ENCODE measurements around the gene SIK2. TPM values are rescaled to one million over a fixed set of nuclear protein-coding genes. Genes with fewer than 3 reads are reported as not detected.
"Not testable (repeated sequence)": the region's sequence is repeated elsewhere in the genome, so short reads cannot be mapped to it uniquely, and the experiment has no call there.

Gene SIK2
- polyA plus RNA-seq, 12 donors = 20.2 to 29.0 (median 24.2) TPM; not detected in 1

DNA sequence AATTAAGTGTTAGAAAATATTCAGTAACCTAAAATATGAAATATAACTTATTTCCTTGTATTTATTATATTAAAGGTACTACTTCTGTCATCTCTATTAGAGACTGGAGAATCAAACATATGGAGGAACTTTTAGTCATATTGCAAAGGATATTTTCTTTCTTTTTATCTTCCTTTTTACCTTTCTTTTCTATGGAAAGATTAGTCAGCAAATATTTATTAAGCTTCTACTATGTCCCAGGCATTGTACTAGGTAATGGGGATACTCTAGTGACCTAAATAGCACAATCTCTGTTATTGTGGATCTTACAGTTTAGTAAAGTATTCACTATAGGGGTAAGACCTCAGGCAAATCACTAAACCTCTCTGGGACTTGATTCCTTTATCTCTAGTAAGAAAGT, 18.3 kb downstream of the SIK2 start:
- DNase-seq = no peak

DNA sequence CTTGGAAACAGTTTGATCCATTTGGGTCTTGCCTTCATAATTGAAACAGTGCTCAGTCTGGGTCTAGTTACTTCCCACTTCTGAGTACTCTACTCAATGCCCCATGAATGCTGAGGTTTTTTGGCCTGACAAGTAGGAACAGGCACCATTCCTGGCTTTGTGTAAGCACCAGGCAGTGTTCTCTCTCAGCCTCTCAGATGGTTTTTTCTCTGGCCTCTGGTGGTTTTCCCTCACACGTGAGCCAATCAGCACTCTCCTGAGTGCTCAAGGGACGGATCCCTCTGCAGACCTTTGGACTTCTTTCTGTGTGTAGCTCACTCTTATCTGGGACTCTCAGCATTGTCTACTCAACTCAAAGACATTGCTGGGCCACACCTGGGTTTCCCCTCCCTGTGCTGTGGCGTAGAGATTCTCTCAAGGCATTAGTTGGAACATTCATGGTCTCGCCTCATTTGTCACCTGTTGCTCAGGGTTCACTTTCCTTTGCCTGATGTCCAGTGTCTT, 21.3 kb downstream of the SIK2 start:
- DNase-seq = no peak

DNA sequence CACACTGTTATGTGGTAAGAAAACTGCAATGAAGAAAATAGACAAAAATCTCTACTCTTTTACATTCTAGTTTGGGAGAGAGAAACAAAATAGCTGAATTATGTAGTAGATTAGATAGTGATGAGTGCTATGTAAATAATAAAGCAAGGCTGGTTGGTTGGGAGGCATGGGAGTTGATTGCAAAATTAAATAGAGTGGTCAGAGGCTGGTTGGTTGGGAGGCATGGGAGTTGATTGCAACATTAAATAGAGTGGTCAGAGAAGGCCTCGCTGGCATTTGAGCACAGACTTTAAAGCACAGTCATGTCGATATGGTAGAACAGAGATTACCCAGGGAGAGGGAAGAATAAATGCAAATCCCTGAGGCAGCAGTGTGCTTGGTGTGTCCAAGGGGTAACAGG, 22.4 kb downstream of the SIK2 start:
- DNase-seq = no peak

DNA sequence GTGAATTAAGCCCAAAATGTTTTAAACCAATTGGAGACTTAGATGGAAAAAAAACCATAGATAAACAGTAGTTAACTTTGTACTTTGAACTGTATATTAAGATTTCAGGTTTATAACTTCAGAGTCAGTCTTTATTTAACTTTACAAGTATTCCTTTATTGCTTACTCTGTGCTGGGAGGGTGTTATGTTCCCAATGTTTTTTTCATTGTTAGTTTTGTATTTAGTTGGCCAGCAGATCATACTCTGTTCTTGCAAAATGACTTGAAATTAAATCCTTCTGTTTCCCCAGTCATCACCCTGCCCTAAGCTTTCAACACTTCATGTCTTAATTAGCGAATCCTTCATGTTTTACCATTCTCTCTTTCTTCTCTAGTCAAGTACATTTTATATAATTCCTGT, 25.3 kb downstream of the SIK2 start:
- DNase-seq = no peak

DNA sequence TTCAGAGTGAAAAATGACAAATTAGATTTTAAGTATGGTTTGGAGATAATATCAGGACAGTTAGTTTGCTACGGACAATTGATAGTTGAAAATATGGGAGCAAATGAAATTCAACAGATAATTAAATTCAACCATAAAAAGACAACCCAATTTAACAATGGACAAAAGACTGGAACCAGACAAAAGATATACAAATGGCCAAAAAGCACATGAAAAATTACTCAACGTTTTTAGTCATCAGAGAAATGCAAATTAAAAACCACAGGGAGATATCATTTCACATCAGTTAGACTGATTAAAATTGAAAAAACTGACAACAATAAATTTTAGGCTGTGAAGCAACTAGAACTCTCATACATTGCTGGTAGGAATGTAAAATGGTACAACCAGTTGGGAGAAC, 27.2 kb downstream of the SIK2 start:
- no peak for DNase-seq

DNA sequence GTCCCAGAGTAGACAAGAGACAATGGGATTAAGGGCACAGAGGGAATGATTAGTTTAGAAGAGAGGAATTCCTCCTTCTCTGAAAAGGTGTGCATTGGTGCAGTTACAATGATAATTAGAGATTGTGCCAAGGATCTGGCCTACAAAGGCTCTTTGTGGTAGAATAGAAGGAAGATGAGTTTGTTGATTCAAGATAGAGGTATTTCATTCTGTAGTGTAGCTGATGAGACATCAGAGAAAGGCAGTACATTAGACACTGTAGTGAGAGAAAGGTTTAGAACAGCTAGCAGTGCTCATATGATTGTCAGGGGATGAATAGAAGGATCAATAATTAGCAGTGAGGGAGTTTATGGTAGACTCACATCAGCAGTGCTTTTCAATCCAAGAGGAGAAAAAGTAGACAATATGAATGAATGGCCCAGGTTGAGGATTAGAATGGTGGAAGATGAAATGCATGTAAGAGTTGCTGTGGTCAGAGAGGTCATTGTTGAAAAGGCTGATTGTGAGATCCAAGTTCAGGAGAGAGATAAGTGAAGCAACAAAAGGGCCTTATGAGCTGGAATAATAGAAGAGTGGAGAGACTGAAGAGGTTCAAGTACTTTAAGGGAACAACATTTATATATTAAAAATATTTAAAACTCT, 28.9 kb downstream of the SIK2 start:
- DNase-seq = no peak

DNA sequence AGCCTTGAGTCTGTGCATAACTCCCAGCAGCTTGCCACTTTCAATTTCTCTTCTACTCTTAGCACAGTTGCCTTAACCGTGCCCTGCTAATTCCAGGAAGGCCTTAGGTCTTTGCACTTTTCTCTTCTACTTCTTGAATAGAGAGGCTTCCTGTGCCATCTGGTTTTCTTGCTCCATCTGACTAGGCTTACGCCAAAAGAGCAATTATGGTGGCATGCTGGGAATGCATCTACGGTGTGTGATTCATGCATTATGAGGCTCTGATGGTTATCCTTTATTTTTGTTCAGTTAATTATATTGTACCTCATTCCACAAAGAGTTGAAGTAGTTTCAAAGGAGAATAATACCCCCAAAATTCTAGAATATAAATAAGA, 29.4 kb downstream of the SIK2 start:
- no peak for DNase-seq

DNA sequence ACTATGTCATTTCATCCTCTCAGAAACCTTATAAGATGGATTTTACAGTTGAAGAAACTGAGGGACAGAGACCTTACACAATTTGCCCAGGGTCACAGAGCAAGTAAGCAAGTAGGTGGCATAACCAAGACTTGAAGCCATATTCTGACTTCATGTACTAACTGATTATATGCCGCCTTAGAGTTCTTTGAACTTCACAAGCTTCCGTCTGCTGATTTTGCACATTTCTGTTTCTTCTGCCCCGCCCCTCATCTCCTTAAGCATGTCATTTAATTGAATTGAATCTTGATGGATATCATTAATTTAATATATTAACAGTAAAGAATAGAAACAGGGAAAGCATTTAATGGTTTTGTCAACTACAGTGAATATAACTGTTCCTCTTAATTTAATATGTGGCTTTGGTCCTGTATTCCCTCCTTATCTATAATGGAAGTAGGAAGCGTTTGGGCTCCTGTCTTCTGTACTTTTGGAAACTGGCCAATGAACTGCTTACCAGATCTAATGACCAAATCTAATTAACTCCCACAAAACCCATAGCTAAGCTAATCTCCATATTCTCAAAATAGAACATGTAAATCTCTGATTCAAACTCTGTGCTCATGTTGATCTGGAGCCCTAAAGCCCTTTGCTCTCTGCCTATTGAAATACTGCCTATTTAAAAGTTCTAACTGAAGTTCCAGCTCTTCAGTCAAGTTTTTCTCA, 30.4 kb downstream of the SIK2 start:
- DNase-seq = no peak

DNA sequence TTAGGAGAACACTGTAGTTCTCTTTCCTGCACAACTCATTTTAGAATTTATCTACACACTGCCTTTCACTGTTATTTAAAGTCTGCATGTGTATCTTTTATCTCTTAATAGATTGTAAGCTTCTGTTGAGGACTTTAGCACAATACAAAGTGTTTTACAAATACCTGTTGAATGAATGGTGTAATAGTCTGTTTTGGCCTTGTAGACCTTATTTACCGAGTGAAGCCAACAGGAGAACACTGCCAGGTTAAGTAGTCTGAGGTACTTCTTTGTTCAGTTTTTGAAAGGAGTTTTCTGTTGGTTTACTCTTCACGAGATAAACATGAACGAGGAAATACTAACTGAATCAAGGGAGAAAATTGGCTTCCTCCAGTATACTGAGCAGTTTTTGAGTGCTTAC, 31.0 kb downstream of the SIK2 start:
- no peak for DNase-seq

DNA sequence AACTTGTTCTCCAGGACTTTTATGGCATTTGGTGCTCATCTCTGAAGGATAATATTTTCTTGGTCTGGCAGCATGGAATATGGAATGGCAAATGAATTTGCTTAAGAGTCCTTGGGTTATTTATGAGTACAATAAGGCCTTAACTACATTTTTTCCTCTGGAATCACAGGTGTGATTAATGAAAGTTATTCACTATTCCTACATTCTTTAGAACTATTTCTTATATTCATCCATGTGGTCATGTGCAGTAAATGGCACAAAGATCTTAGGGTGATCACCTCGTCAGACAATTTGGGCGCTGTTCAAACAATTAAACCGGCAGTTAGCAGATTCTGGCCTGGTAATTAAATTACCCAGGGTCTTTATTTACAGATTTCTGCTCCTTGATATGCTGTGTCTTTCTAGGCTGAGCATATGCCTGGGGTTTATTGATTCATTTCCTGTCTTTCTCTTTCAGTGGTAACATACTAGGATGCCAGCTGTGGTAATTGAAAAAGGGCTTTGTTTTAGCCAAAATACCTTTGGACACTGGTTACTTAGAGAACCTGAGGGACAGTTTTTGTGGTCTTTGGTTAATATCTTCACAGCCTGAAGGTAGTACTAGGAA, 31.6 kb downstream of the SIK2 start:
- DNase-seq = no peak

DNA sequence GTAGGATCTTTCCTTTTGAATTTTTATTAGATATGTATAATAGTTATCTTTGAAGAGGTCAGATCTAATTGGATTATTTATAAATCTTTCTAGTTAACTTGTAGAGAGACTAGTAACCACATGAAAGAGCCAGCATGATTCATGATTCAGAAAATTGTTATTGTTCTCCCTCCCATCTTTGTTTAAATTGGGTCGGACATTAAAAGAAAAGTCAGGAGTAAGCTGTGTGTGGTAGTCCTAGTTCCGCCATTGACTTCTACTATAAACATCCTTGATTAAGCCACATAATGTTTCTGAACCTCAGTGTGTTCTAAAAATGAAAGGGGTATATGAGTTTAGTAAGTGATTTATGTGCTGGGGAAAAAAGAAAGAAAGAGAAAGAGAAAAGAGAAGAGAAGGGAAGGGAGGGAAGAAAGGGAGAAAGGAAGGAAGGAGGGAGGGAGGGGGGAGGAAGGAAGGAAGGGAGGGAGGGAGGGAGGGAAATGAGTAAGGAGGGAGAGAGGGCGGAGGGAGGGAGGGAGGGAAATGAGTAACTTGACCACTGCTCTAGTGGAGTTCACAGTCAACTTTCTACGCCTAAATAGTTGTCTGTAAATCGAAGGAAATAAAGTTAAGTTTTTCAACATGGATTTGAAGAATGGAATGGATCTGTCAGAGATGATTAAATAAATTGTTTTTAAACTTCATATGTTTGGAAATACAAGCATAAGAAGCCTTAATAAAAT, 32.9 kb downstream of the SIK2 start:
- no peak for DNase-seq

DNA sequence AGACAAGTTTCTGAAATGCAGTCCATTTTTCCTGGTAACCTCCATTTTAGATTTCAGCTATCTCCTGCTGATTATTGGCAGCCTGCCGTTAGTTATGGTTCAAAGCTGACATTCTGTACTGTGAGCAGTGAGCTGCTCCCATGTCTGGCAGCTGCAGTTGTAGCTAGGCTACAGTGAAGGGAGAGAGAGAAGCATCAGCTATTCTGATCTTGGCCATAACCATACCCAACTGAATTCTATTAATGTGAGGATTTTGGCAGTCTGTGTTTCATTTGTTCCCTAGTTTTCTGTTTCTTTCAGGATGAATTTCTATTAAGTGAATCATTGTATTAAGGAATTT, 33.4 kb downstream of the SIK2 start:
- peak; percentile 84 for DNase-seq

DNA sequence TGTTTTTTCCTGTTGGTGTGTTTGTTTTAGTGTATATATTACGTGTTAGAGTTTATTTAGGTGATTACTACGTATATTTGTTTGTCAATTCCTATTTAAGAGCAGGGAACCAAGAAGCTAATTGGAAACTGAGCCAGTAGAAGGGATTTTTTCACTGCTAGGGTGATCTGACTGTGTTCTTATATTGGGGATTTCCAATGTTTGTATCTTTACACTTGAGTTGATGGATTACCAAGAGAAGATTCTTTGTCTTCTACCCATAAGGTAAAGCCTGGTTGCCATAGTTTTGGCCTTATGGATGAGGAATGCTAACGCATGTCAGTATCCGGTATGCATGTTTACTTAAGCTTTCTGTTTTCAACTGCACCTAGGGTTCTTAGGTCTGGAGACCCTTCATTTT, 35.6 kb downstream of the SIK2 start:
- DNase-seq = no peak

DNA sequence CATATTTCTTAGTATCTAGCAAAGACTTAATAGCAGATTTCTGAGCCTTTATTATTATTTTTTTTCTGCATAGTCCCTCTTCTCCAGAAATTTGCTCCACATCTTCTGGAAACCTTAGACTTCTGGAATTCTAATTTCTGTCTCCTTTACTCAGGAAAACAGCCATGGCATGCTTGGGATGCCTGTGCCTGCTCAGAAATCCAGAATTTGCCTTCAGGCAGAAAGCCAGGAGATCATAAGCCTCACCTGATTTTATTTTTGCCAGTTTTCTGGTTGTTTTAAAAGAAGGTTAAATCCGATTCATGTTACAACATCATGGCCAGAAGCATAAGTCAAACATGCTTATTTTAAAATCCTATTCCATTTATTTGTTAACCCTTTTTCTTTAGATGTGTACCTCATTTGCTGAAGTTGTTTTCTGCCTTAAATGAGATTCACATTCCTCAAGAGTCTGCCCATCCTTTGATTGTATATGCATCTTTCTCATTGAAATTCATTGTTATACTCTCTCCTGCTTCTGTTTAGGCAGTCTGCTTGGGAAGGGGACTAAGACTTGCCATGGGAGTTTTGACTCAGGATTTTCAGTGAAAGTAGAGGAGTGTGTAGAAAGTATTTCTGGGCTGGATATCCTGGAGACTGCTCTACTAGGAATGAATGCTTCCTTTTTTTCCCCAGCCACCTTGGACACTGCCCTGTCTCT, 37.1 kb downstream of the SIK2 start:
- DNase-seq = no peak

DNA sequence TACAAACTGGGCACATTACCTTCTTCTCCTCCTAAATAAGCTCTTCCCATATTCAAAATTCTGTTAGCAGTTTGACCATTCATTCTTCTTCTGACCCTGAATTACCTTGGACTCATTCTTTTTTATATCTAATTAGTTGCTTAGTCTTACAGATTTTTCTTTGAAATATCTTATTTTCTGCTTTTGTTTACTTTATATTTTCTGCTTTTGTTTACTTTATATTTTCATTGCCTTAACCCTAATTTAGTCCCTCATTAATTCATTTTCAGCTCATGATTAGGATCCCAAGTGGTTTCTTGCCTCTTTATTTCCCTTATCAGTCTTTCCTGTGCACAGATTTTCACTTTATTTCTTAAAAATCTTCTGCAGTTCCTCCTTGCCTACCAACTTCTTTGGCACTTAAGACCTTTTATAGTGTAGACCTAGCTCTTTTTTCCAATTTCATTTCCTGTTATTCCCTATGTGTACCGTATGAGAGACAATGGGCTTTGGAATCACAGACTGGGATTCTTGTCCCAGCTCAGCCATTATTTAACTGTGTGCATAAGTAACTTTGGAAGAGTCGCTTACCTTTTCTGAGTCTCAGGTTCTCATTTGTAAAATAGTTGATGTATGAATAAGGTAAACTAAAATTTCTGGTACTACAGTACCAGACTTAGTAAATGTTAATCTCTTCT, 39.2 kb downstream of the SIK2 start:
- no peak for DNase-seq

DNA sequence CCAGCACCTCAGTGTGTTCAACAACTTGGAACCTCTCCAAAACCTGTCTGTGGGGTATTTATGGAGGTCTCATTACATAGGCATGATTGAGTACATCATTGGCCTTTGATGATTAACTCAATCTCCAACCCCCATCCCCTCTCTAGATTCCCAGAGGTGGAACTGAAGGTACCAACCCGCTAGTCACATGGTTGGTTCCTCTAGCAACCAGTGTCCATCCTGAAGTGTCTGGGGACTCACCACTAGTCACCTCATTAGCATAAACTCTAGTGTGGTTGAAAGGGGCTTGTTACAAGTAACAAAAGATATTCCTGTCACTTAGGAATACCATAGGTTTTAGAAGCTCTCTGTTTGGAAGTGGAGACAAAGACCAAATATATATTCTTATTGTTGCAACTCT, 40.3 kb downstream of the SIK2 start:
- no peak for DNase-seq

DNA sequence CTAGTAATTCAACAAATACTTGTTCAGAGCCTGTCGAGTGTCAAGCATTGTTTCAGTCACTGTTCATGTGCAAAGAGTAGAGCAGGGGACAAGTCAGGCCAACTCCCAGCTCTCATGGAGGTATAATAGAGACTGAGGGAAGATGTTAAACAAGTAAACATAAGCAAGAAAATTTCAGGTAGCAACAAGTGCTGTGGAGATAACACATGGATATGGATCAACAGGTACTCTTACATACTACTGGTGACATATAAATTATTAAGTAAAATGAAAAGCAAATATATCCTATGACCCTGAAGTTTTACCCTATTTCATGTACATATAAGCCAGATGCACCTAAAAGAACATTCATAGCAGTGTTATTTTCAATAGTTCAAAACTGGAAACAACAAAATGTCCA, 42.7 kb downstream of the SIK2 start:
- no peak for DNase-seq

DNA sequence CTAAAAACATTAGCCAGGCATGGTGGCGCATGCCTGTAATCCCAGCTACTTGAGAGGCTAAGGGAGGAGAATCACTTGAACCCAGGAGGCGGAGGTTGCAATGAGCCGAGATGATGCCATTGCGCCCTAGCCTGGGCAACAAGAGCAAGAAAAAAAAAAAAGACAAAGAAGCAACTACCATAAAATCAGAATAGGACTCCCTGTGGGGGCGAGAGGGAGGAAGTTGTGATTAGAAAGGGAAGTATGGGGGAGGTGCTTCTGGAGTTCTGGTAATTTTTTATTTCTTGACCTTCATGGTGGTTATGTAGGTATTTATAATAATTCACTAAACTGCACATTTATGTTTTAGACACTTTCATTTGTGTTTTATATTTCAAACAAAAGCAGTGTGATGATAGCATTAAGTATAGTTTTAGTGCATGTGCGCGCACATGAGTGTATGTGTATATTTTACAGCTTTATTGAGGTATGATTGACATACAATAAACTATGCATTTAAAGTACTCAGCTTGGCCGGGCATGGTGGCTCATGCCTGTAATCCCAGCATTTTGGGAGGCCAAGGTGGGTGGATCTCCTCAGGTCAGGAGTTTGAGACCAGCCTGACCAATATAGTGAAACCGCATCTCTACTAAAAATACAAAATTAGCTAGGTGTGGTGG, 43.5 kb downstream of the SIK2 start:
- no peak for DNase-seq

DNA sequence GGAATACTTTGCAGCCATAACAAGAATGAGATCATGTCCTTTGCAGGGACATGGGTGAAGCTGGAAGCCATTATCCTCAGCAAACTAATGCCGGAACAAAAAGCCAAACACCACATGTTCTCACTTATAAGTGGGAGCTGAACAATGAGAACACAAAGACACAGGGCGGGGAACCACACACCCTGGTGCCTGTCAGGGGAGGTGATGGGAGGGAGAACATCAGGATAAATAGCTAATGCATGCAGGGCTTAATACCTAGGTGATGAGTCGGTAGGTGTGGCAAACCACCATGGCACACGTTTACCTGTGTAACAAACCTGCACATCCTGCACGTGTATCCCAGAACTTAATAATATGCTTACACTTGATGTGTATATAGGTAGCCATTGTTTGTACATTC, 49.1 kb downstream of the SIK2 start:
- not testable (repeated sequence) for DNase-seq

DNA sequence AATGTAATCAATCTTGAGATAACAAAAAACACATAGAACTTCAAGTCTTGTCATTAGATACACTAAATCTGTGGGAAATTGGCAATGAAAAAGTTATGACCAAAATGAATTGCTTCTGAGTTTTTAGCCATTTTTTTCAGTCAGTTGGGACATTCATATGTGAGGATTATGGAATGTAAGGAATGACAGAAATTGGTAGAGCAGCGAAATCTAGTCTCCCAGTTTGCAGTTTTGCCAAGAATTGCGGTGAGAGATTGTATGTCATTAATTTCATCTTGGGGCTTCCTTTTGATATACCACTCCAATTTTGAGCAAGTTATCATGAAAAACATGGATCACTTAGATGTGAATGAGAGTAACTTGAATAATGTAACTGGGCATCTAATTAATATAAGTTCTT, 49.9 kb downstream of the SIK2 start:
- no peak for DNase-seq

DNA sequence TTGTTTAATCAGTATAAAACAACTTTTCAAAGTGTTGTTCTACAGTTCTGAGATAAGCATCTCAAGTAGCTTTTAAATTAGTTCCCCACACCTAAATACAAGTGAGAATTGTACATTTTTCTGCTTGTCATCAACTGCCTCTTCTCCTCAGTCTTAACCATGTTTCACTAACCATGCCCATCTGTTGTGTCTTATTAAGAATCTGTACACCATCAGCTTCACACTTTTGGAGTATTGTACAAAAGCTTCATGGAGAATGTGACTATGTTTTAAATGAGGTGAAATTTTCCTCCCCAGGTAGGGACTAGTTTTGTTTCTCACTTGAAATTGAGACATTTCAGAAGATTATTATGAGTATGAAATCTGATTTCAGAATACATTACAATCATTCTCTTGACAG, 52.4 kb downstream of the SIK2 start:
- no peak for DNase-seq

All from muscle of arm (tissue), 12 donors.